Left lobe of liver (tissue), 2 donors: Measurements from ENCODE around the gene MAP3K2. TPM values are rescaled to one million over a fixed set of nuclear protein-coding genes. Genes with fewer than 3 reads are reported as not detected.

Experiments used
- ATAC-seq: fragments of 200-7000 bp; cut with Tn5 transposase; one replicate; pipeline ENCODE4 v1.9.1; 2020; ENCODE audit warnings: mild to moderate bottlenecking, moderate library complexity
- DNase-seq: peaks from one replicate; pipeline ENCODE4 v3.0.0-alpha.2; 2020; ENCODE audit warnings: low spot score
- total RNA-seq: library from RNA; stranded (reverse); gene quantifications from one replicate; pipeline ENCODE4 v1.2.1, GENCODE V29; 2021
- donor health status: DM: no; HTN: no; CAD: no; lungs with moderate emphysema.
- donor health status: DM: no; HTN: yes; CAD: no.

Gene MAP3K2
- total RNA-seq, 1 donor from 2014 or later: 48.9 TPM

- ATAC-seq: no peak
Observed at GRCh38 chr2:127309468-127309867, 78.3 kb downstream of the MAP3K2 start.

DNA sequence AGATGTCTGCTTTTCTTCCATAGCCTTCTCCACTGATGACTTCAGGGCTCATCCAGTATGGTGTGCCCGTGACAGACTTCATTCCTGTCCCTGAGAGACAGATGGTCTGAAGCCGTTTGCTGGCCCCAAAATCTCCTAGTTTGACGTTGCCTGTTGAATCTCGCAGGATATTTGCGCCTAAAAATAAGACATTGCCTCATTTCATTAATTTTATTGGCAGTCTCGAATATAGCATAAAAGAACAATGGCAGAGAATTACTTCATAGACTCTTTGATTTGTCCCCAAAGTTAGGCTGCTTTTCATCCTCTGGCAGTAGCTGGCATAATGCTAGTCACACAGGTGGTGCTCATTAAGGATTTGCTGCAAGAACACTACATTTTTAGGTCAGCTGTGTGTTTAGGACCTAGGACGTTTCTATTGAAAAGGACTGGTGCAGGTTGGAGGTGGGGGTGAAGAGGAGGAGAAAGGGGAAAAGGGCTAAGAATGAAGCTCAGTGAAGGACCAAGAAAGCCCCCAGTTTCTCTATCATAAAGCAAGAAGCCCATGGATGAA, 79.1 kb downstream of the MAP3K2 start:
- ATAC-seq (no peak), DNase-seq (no peak)

More at GRCh38 chr2:127309468-127309867, 78.3 kb downstream of the MAP3K2 start:
- DNase-seq: no peak

GRCh38 chr2:127305990-127306585, 81.7 kb downstream of the MAP3K2 start:
- ATAC-seq (peak; percentile 68), DNase-seq (no peak)

DNA sequence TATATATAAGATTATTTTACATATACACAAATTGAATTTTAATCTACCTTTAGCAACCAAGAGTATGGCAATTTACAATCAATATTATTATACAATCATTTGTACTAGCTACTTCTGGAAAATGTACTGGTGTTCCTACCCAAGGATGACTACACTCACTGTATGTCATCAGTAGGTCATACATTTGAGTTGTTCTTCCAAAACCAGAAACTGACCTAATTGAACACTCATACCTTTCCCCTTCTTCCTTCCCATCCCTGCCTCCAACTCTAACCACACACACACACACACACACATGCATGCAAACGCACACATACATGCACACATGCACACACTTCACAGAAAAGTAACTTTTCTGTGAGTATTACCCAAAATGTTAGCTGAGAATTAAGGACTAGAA, 85.6 kb downstream of the MAP3K2 start:
- no peak for DNase-seq

GRCh38 chr2:127293748-127294562, 93.8 kb downstream of the MAP3K2 start, which contains the start of gene ERCC3:
Gene ERCC3 (minus strand): TSS chr2:127294144. CDS start chr2:127294081, 63 bp downstream.
- DNase-seq (peak; percentile 75), ATAC-seq (peak; percentile 96)

More for the DNA sequence above, 85.6 kb downstream of the MAP3K2 start:
- ATAC-seq: no peak

DNA sequence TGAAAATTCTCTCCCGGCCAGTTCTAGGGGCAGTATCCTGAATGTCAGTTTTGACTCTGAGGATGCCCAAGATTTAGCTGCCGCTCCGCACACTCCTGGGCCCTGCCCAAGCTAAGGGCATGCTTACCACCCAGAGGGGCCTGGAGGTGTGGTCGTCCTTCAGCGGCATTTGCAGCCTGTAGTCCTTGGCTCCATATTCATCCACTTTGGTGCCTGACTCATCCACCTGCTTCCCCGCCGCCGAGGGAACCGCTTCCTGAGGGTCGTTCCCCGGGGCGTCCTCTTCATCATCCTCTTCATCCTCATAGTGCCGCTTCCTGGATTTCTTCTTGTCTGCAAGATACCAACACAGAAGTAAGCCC, 94.4 kb downstream of the MAP3K2 start:
- peak; percentile 8 for ATAC-seq
- DNase-seq: no peak

GRCh38 chr2:127288274-127288673, 99.5 kb downstream of the MAP3K2 start:
- DNase-seq (no peak), ATAC-seq (no peak)

- ATAC-seq: no peak
- no peak for DNase-seq
Observed at GRCh38 chr2:127283275-127283674, 104.5 kb downstream of the MAP3K2 start.

- ATAC-seq (no peak), DNase-seq (no peak)
Observed at GRCh38 chr2:127280693-127281092, 107.1 kb downstream of the MAP3K2 start.

GRCh38 chr2:127279781-127280180, 108.0 kb downstream of the MAP3K2 start:
- ATAC-seq (peak; percentile 26), DNase-seq (no peak)

DNA sequence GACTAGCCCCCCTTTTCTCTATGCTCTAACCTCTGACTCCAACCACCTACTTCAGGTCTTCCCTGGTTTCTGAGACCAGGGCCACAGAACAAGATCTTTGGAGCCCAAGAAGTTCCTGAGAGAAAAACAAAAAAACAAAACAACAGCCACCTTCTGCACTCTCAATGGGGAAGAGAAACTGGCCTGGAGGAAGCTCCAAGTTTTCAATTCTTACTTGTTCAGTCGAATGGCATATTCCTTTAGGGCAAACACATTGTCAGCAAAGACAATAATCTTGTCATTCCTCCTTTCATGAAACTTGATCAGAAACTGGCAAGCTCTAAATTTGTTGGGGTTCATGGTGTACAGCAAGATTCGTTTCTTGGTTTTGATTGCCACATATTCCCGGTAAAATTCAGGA, 108.8 kb downstream of the MAP3K2 start:
- ATAC-seq (peak; percentile 14), DNase-seq (no peak)

- no peak for ATAC-seq
- DNase-seq: no peak
Observed at GRCh38 chr2:127277028-127277427, 110.7 kb downstream of the MAP3K2 start.

DNA sequence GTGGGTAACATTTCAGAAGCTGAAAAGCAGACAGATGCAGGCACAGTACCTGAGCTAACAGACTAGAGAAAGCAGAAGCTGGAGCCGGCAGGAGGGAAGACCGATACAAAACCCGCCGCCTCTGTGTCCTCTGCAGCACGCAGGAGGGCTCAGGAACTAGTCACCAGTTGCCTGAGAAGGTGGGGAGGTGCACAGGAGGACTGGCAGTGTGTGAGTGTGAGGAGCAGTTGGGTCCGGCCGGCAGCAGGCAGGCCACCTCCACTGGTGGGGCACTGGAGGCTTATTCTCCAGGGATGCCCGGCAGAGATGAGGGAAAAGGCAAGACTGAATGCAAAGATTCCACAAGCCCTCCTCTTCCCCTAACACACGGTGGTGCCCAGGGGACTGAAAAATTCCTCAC, 112.0 kb downstream of the MAP3K2 start:
- ATAC-seq (no peak), DNase-seq (no peak)

DNA sequence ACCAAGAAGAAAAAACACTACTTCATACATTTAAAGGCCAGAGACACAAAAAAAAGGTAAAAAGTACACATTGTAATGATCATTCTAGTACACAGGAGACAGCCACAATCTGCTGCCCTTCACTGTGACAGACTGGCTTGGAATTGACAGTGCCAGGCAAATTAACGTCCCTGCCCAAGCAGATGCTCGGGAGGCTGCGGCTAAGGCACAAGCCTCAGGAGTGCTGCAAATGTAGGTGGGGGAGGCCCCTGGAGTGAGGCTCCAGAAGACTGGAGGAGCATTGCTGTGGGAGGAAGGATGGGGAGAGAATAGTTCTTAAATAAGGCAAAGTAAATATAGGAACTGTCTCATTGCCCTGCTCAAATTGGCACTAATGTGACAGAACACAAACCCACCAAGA, 112.4 kb downstream of the MAP3K2 start:
- no peak for ATAC-seq

DNA sequence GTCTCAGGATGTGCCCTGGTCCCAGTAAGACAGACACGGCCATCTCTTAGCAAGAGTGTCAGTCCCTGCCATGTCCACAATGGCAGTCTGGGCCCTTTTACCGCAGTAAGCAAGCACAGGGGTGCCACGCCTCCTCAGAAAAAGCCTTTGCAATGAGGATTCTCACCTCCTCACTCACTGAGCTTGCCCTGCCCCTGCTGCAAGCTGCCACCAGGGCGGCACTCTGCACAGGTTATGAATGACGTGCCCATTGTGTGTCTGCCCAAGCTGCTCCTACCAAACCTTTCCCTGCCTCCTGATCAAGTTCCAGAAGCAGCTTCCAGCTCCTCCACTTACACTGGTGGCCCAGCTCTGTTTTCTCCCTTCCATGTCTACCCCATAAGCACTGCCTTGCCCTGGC, 117.1 kb downstream of the MAP3K2 start:
- DNase-seq (no peak), ATAC-seq (peak; percentile 70)

More for the DNA sequence above, 112.4 kb downstream of the MAP3K2 start:
- DNase-seq: no peak

GRCh38 chr2:127261804-127262406, 125.9 kb downstream of the MAP3K2 start:
- DNase-seq (no peak), ATAC-seq (no peak)

- ATAC-seq: no peak
- DNase-seq: no peak
Observed at GRCh38 chr2:127259355-127259754, 128.4 kb downstream of the MAP3K2 start.

- DNase-seq (no peak), ATAC-seq (no peak)
Observed at GRCh38 chr2:127256866-127257265, 130.9 kb downstream of the MAP3K2 start.

DNA sequence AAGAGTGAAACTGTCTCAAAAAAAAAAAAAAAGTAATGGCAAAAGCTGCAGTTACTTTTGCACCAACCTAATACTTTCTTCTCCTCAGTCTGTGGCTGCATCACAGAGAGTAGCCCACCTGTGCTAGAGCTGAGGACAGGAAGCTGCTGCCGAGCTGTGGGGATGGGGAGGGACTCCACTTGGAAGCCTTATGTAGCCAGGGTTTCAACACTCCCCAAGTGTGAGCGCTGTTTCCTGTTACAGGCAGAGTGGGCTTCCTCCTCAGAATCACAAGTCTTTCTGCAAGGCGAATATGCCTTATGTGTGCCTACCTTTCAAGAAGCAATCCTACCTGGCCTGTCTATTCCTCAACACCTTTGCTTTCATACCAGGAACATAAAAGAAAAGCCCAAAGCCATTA, 131.4 kb downstream of the MAP3K2 start:
- ATAC-seq: no peak

DNA sequence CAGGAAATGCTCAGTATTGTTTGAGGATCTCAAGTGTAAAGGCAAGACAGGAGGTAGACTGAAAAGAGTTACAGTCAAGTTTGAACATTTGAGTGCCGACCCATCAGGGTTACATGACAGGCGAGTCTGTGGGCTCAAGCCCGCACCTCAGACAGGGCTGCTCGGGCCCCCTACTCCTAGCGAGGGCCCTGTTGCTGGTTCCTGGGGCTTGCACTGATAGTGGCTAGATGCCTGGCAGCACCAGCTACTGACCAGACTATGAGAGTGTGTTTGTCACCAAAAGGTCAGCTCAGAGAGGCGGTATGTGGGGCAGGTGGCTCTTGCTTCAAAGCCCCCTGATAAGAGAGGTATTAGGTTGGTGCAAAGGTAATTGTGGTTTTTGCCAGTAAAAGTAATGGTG, 132.1 kb downstream of the MAP3K2 start:
- no peak for ATAC-seq
- DNase-seq: no peak

More for the DNA sequence above, 131.4 kb downstream of the MAP3K2 start:
- no peak for DNase-seq

GRCh38 chr2:127255146-127255545, 132.6 kb downstream of the MAP3K2 start:
- no peak for DNase-seq
- ATAC-seq: no peak
